K562 (cell line): ENCODE data around the gene VPS33B. TPM values are rescaled to one million over a fixed set of nuclear protein-coding genes. Genes with fewer than 3 reads are reported as not detected.

ENCODE experiments used
- ATAC-seq: fragments of 200-7000 bp; cut with Tn5 transposase; 3 replicates; pipeline ENCODE4 v1.9.1; 2020; ENCODE audit warnings: moderate library complexity
- BruUV-seq: library from RNA; stranded (reverse); fragments of 400-500 nt; replicated peaks from 2 replicates; lab custom pipeline; 2021; lab: Mats Ljungman, UMichigan
- CTCF ChIA-PET: fragments of 300-600 bp; formaldehyde crosslinking; extraction: SDS; loops from one replicate; lab custom pipeline; 2021; ENCODE audit warnings: low intra/inter-chr PET ratio; lab: Yijun Ruan, JAX
- POLR2A ChIA-PET: fragments of 300-600, 350-650 bp; sonication (Branson Sonifier 250); formaldehyde crosslinking; extraction: SDS; loops from one replicate; lab custom pipeline; 2021; ENCODE audit warnings: antibody characterized with exemption, inconsistent platforms; lab: Yijun Ruan, JAX
- DNase-seq, 4 experiments: peaks; one replicate each; pipeline versions ENCODE4 v3.0.0 to v3.0.0-alpha.2; 2011 to 2018; ENCODE audit warnings: low spot score in 3 of 4, mixed read lengths in 3 of 4; ENCODE audit errors: extremely low read depth in 1 of 4
- FAIRE-seq: peaks from 2 replicates; lab custom pipeline; 2011; peaks lifted over from hg19 to GRCh38; lab: Jason Lieb, UNC
- H2AFZ ChIP-seq: 2 replicates; pipeline ENCODE4 v1.6.0; 2011; ENCODE audit warnings: low read depth, low read length, control low read depth, inconsistent platforms
- H3K27ac ChIP-seq: fragments of 200-600 bp; 3 replicates; pipeline ENCODE4 v1.8.0; 2011; ENCODE audit warnings: low read depth, mild to moderate bottlenecking, control low read depth, inconsistent platforms, low read length, moderate library complexity, mixed read lengths; ENCODE audit errors: extremely low read depth
- H3K27me3 ChIP-seq, 2 experiments: fragments of 300-600 bp in 1 of 2; 2 replicates in 1 of 2; 3 replicates in 1 of 2; pipeline versions ENCODE4 v1.6.0 to v1.8.0; 2011; ENCODE audit warnings: inconsistent platforms in 2 of 2, low read length in 2 of 2, mild to moderate bottlenecking in 1 of 2, mixed read lengths in 1 of 2, moderate library complexity in 1 of 2; ENCODE audit not compliant: control insufficient read depth in 2 of 2, insufficient read depth in 2 of 2
- H3K36me3 ChIP-seq: fragments of 300-600 bp; 3 replicates; pipeline ENCODE4 v1.8.0; 2011; ENCODE audit warnings: mild to moderate bottlenecking, low read length, inconsistent platforms; ENCODE audit not compliant: control insufficient read depth, insufficient read depth
- H3K4me1 ChIP-seq, 2 experiments: fragments of 200-600 bp in 1 of 2; replicated peaks in 1 of 2; 2 replicates in 1 of 2; 3 replicates in 1 of 2; pipeline versions ENCODE4 v1.5.1 to v1.8.0; 2011; ENCODE audit warnings: inconsistent platforms in 2 of 2, low read length in 2 of 2, mild to moderate bottlenecking in 1 of 2, mixed read lengths in 1 of 2, moderate library complexity in 1 of 2; ENCODE audit not compliant: control insufficient read depth in 2 of 2, insufficient read depth in 2 of 2
- H3K4me2 ChIP-seq: 2 replicates; pipeline ENCODE4 v1.6.1; 2011; ENCODE audit warnings: low read length, control low read depth, inconsistent platforms, mixed read lengths; ENCODE audit not compliant: insufficient read depth
- H3K4me3 ChIP-seq: fragments of 200-600 bp; sonication (generic), shearing (Covaris generic); 2 replicates; pipeline ENCODE4 v1.5.1; 2016; ENCODE audit warnings: control low read depth, inconsistent platforms
- H3K79me2 ChIP-seq: fragments of 200-600 bp; 3 replicates; pipeline ENCODE4 v1.8.0; 2011; ENCODE audit warnings: low read length, inconsistent platforms; ENCODE audit not compliant: control insufficient read depth, insufficient read depth
- H3K9ac ChIP-seq, 2 experiments: 2 replicates each; pipeline versions ENCODE4 v1.6.0 to v1.6.1; 2011; ENCODE audit warnings: low read depth in 2 of 2, low read length in 2 of 2, control low read depth in 1 of 2, inconsistent platforms in 1 of 2, mild to moderate bottlenecking in 1 of 2, mixed read lengths in 1 of 2; ENCODE audit not compliant: insufficient read depth in 1 of 2
- H3K9me1 ChIP-seq: one replicate; pipeline ENCODE4 v1.6.0; 2011; ENCODE audit warnings: inconsistent platforms, mild to moderate bottlenecking, low read length, moderate library complexity; ENCODE audit not compliant: control insufficient read depth, insufficient read depth
- H3K9me3 ChIP-seq: replicated peaks from 2 replicates; pipeline ENCODE4 v1.5.1; 2011; ENCODE audit warnings: low read depth, low read length, inconsistent platforms; ENCODE audit not compliant: control insufficient read depth, insufficient read depth
- H4K20me1 ChIP-seq: replicated peaks from 2 replicates; pipeline ENCODE4 v1.6.1; 2011; ENCODE audit warnings: low read length, inconsistent platforms, mixed read lengths; ENCODE audit not compliant: control insufficient read depth, insufficient read depth
- BCOR ChIP-seq: fragments of 450-650 bp; IDR thresholded peaks from 2 replicates; pipeline ENCODE4 v1.6.1; 2016
- CBFB ChIP-seq: sonication (generic); formaldehyde crosslinking; IDR thresholded peaks from 2 replicates; pipeline ENCODE4 v1.4.0; 2020; ENCODE audit warnings: mild to moderate bottlenecking, missing genetic modification reagents
- CHAMP1 ChIP-seq: fragments of 450-650 bp; IDR thresholded peaks from 2 replicates; pipeline ENCODE4 v1.6.1; 2016; ENCODE audit warnings: mild to moderate bottlenecking
- COPS2 ChIP-seq: fragments of 450-650 bp; conservative IDR thresholded peaks from 2 replicates; pipeline ENCODE4 v1.6.1; 2016; ENCODE audit warnings: mild to moderate bottlenecking, moderate library complexity
- DPF2 ChIP-seq: fragments of 450-650 bp; IDR thresholded peaks from 2 replicates; pipeline ENCODE4 v1.6.1; 2016
- E2F3 ChIP-seq: fragments of 250-450 bp; sonication (Bioruptor Pico); IDR thresholded peaks from 2 replicates; pipeline ENCODE4 v1.4.0; 2020; ENCODE audit warnings: mild to moderate bottlenecking
- EGR1 ChIP-seq: fragments of 450-650 bp; conservative IDR thresholded peaks from 2 replicates; pipeline ENCODE4 v1.6.1; 2017; ENCODE audit warnings: mild to moderate bottlenecking
- KAT8 ChIP-seq: fragments of 450-650 bp; IDR thresholded peaks from 2 replicates; pipeline ENCODE4 v1.6.1; 2016; ENCODE audit warnings: low read depth, mild to moderate bottlenecking
- KDM1A ChIP-seq, 2 experiments: fragments of 450-650 bp; IDR thresholded peaks; 2 replicates each; pipeline ENCODE4 v1.6.1; 2016; ENCODE audit warnings: mild to moderate bottlenecking in 2 of 2
- PHTF2 ChIP-seq: fragments of 250-450 bp; sonication (Bioruptor Pico); IDR thresholded peaks from 2 replicates; pipeline ENCODE4 v1.5.0; 2021; ENCODE audit warnings: mild to moderate bottlenecking
- USF2 ChIP-seq: sonication (generic); formaldehyde crosslinking; IDR thresholded peaks from 2 replicates; pipeline ENCODE4 v1.5.0; 2020; ENCODE audit warnings: missing genetic modification reagents
- YBX1 ChIP-seq: fragments of 450-650 bp; IDR thresholded peaks from 2 replicates; pipeline ENCODE4 v1.7.1; 2016; ENCODE audit warnings: mild to moderate bottlenecking
- ZNF121 ChIP-seq: sonication (generic); formaldehyde crosslinking; conservative IDR thresholded peaks from 2 replicates; pipeline ENCODE4 v1.8.0; 2022; ENCODE audit warnings: missing genetic modification reagents
- ZNF780A ChIP-seq: fragments of 250-450 bp; sonication (Bioruptor Pico); IDR thresholded peaks from 2 replicates; pipeline ENCODE4 v1.5.0; 2021; ENCODE audit warnings: mild to moderate bottlenecking
- WGBS: fragments of 100-300 bp; shearing (Covaris generic); methylation state at CpG from one replicate; pipeline ENCODE4 v1.1.6; 2016; ENCODE audit warnings: low coverage, mixed read lengths; ENCODE audit not compliant: insufficient coverage; ENCODE audit errors: missing lambda C conversion rate; 5-methylcytosine and 5-hydroxymethylcytosine counted together
- in situ Hi-C: fragments of 300-500 bp; cut with MboI; formaldehyde crosslinking; loops from 4 replicates; pipeline ENCODE4 v1.15.0; 2018; ENCODE audit warnings: inconsistent platforms, mixed read lengths
- intact Hi-C: fragments of 100-400 bp; cut with micrococcal nuclease; formaldehyde crosslinking; loops from 2 replicates; pipeline ENCODE4 v1.14.2; 2022
- polyA plus RNA-seq, 8 experiments: library from polyadenylated mRNA; depleted of rRNA in 4 of 8; stranded (reverse) in 5 of 8; unstranded in 3 of 8; fragments of >200 nt; fragmentation: Nextera tagmentation in 2 of 8; fragmentation: Illumina TruSeq in 1 of 8; extraction: Ambion mirVana in 2 of 8; extraction: Trizol in 1 of 8; gene quantifications; 2 replicates each; pipeline versions ENCODE4 v1.2.1 to v1.2.3, GENCODE V29; 2011 to 2014; ENCODE audit warnings: inconsistent platforms in 1 of 8, missing spikeins in 1 of 8
- total RNA-seq, 7 experiments: library from RNA; depleted of rRNA in 6 of 7; stranded (reverse); fragments of >200 nt in 6 of 7; fragmentation: Illumina TruSeq in 2 of 7; extraction: Trizol in 2 of 7; gene quantifications; 2 replicates each; pipeline versions ENCODE4 v1.2.1 to v1.2.3, GENCODE V29; 2011 to 2021; ENCODE audit warnings: low replicate concordance in 1 of 7
- TF ChIP-seq, protein P1 (sequence below), 3 experiments: fragments of 200-800 bp in 1 of 3; sonication (Bioruptor generic) in 1 of 3; sonication (generic) in 1 of 3; formaldehyde crosslinking in 1 of 3; IDR thresholded peaks; 2 replicates each; pipeline versions ENCODE4 v1.6.1 to v1.8.0; 2016 to 2022; ENCODE audit warnings: mild to moderate bottlenecking in 2 of 3, missing compliant biosample characterization in 2 of 3, missing genetic modification characterization in 2 of 3, missing genetic modification reagents in 1 of 3

Gene VPS33B
- total and polyA plus RNA-seq, 9 of the 15 experiments (the other 6 are each of a cell fraction or from before 2014, with no cell fraction given) = 9.4 to 25.5 (median 14.8) TPM

GRCh38 chr15:91023720-91024119, 1.3 kb upstream of the VPS33B start:
- H3K9ac ChIP-seq = no peak overlapping the region
- H3K36me3 ChIP-seq = peaks cover 3% of the 10 kb centered on the region; the same call in 2 of the 3 replicates
- no peak overlapping the region for H3K27ac ChIP-seq
- no peak overlapping the region for H3K4me2 ChIP-seq
- no peaks in the 10 kb centered on the region for H4K20me1 ChIP-seq
- ChIA-PET POLR2A (interaction anchor here (1.5 to 3.5 kb wide), 4 partner anchors 9 to 69 kb away, joined by 7 to 21 read pairs (median 9); partner anchors contain the start of genes PRC1 and RCCD1), CTCF (no interaction called here)
- ATAC-seq = no peak
- 73% methylated on average over 6 of the region's 7 CpGs for WGBS
- no peak for DNase-seq
- no peak overlapping the region for H2AFZ ChIP-seq
- FAIRE-seq = no peak
- H3K4me3 ChIP-seq = no peak overlapping the region
- no peaks in the 10 kb centered on the region for H3K9me1 ChIP-seq
- no peaks in the 10 kb centered on the region for H3K9me3 ChIP-seq
- H3K79me2 ChIP-seq = peaks cover 34% of the 10 kb centered on the region
- no peaks in the 10 kb centered on the region for H3K27me3 ChIP-seq
- H3K4me1 ChIP-seq = peaks cover 9 to 14% of the 10 kb centered on the region in 2 experiments; a peak in 4 of 5 replicates
- in situ Hi-C loops = no loop called here
- intact Hi-C loops = no loop called here
- no TSS peak for BruUV-seq
- TF ChIP-seq DPF2 (peak; percentile 19; the same call in 1 of the 2 replicates), USF2 (CRISPR knock-in tag) (no peak), EGR1 (no peak), E2F3 (CRISPR knock-in tag) (no peak), ZNF780A (no peak), BCOR (peak; percentile 71), CHAMP1 (0 out of 2 replicates have a peak, but pooled peaks have one; percentile 18), ZNF121 (CRISPR knock-in tag) (peak; percentile 88), KAT8 (no peak), KDM1A (IDR thresholded peaks at IDR 0.05) (peak in 1 of 2 experiments; percentile 55; a peak in 1 of 4 replicates), CBFB (CRISPR knock-in tag) (no peak), PHTF2 (CRISPR knock-in tag) (no peak), YBX1 (no peak), COPS2 (no peak)
- TF ChIP-seq, protein P1, sequence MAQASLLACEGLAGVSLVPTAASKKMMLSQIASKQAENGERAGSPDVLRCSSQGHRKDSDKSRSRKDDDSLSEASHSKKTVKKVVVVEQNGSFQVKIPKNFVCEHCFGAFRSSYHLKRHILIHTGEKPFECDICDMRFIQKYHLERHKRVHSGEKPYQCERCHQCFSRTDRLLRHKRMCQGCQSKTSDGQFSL (CRISPR knock-in tag; IDR thresholded peaks at IDR 0.05) = no peak
- TF ChIP-seq, protein P1 (tag; IDR thresholded peaks at IDR 0.05) = no peak
